ENCODE measurements around the gene LYRM1. TPM values are rescaled to one million over a fixed set of nuclear protein-coding genes. Genes with fewer than 3 reads are reported as not detected.
"Not testable (repeated sequence)": the region's sequence is repeated elsewhere in the genome, so short reads cannot be mapped to it uniquely, and the experiment has no call there.

The LYRM1 gene
- total and polyA plus RNA-seq, 12 donors = 37.4 to 69.4 (median 53.4) TPM

DNA sequence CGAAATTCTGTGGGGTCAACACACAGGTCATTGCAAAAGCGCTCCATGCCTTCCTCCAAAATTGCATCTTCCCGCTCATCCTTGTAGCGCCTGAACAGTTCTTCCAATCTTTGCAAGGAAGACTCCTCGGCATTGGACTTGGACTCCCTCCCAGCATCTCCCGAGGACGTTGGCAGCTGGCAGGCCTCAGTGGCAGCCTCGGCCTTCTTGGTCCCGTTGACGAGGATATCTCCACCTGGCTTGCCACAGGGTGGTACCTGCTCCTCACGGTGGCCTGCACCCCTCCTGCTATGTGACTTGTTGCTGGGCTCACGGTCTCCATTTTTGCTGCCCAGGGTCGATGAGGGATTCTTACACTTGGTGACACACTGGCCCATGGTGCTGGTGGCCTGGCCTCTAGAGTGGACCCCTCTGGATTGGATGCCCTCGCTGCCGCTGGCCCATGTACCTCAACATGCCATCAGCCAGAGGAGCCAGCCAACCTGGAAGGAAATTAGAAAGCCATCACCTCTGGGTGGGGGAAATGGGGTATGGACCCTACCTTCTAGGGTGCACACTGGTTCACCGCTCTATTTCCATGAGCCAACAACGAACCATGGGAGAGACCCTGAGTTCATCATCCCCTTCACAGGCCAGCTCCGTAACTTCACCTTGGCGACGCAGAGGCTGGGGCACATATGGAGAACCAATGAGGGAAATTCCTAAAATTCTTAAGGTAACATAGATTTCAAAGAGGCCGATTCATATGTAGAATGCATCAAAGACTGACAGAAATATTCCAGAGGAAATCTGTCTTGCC is 38.2 kb upstream of the LYRM1 start:
- Histone ChIP-seq H3K9me3 (no peaks in the 10 kb centered on the region), H3K27ac (peak overlapping the region in 5 of 10 donors; percentile 36 to 75 (median 45)), H3K36me3 (peaks cover 0 to 46% (median 0%) of the 10 kb centered on the region in 9 donors), H3K4me1 (peaks cover 20 to 73% (median 62%) of the 10 kb centered on the region in 9 donors), H3K4me3 (no peak overlapping the region), H3K27me3 (no peaks in the 10 kb centered on the region)
- no peak for DNase-seq
- WGBS, 2 donors = 88 to 90% methylated on average over 21 of the region's 21 CpGs
- ATAC-seq = no peak
- no peak for TF ChIP-seq CTCF (IDR thresholded peaks at IDR 0.05)
- intact Hi-C loops (cut with DNase I) = loop anchor here in 1 of 10 donors (5.0 kb wide), 1 partner anchor 40 kb away; the partner anchor contains the start of genes DCUN1D3 and LYRM1

- not testable (repeated sequence) for H3K9me3 ChIP-seq, H3K27me3 ChIP-seq, DNase-seq, H3K27ac ChIP-seq, H3K4me3 ChIP-seq, ATAC-seq
- H3K36me3 ChIP-seq = peaks cover 0 to 33% (median 0%) of the 10 kb centered on the region in 9 donors
- WGBS, 2 donors = 93 to 97% methylated on average over 6 of the region's 6 CpGs
- intact Hi-C loops (cut with DNase I) = loop anchor here in 1 of 10 donors (5.0 kb wide), 1 partner anchor 38 kb away; the partner anchor contains the start of genes DCUN1D3 and LYRM1
- H3K4me1 ChIP-seq = peaks cover 24 to 83% (median 78%) of the 10 kb centered on the region in 9 donors
Observed at GRCh38 chr16:20864376-20864775, 36.2 kb upstream of the LYRM1 start.

DNA sequence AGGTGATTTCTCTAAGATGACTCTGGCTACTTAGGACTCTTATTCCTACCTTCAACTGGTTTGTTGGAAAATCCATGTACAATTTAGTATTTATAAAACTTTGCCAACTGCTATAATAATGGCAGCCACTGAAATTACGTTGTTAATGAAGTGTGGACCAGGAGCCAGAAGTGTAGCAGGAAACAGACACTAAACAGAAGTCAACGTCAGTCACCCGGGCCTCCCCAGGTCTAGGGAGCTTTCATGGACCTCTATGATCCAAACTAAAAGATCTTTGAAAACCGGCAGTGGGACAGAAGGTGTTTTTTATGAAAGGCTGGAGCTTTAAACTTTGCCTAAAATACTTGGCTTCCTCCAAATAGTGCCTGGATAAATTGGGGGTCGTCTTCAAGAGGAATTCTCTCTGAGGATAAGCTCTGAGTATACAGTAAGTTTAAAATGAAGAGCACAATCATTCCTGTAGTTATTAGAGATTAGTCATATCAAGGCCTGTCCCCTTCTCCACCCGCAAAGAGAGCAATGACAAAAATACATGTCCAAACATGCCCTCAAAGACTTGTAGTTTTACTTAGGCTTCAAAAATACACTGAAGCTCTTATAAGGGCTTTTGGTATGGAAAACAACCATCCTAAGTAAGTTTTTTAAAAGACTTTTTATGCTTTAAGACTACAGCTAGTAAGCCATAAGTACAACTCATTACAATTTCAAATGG is 35.0 kb upstream of the LYRM1 start:
- DNase-seq (no peak), ATAC-seq (no peak)
- Histone ChIP-seq H3K9me3 (no peaks in the 10 kb centered on the region), H3K27ac (peak overlapping the region; percentile 11 to 80 (median 58)), H3K36me3 (peaks cover 0 to 21% (median 0%) of the 10 kb centered on the region in 9 donors), H3K4me3 (no peak overlapping the region), H3K27me3 (no peaks in the 10 kb centered on the region), H3K4me1 (peaks cover 23 to 83% (median 78%) of the 10 kb centered on the region in 9 donors)
- TF ChIP-seq CTCF (IDR thresholded peaks at IDR 0.05) = no peak
- 27 to 42% methylated on average over 6 of the region's 6 CpGs for WGBS, 2 donors
- intact Hi-C loops (cut with DNase I) = loop anchor here in 3 of 10 donors (5.0 kb wide), 1 partner anchor 37 kb away; the partner anchor contains the start of genes DCUN1D3 (in 3 of the 3) and LYRM1 (in 3 of the 3)

DNA sequence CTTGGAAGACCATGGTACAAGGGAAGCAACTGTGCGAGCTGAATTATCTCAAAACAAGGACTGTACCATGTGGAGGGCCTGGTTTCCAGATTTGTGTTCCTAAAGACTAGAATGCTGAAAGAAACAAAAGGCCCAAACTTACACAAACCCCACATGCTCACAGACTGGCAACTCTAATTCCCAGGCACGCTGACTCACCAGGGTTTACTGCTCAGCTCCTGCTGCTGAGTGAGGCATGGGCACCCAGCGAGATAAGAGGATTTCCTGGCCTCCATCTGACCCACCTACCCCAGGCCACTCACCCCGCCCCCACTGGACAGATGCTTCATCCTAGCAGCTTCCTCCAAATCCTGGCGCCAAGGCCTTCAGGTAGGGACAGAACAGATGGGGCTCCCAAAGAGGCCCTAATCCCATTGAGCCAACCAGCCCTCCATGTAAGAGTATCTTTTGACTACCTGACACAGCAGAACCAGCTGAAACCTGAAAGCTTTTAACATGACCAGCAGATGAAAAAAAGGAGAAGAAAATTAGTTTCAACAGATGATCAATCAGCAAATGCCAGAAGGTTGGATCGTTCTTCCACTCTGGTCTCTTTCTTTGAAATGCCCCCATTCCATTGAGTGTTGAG is 34.3 kb upstream of the LYRM1 start:
- intact Hi-C loops (cut with DNase I) = loop anchor here in 3 of 10 donors (5.0 kb wide), 1 partner anchor 36 kb away; the partner anchor contains the start of genes DCUN1D3 (in 3 of the 3) and LYRM1 (in 3 of the 3)
- Histone ChIP-seq H3K9me3 (no peaks in the 10 kb centered on the region), H3K27me3 (no peaks in the 10 kb centered on the region), H3K4me3 (no peak overlapping the region), H3K36me3 (peaks cover 0 to 14% (median 0%) of the 10 kb centered on the region in 9 donors), H3K4me1 (peaks cover 25 to 83% (median 78%) of the 10 kb centered on the region in 9 donors), H3K27ac (peak overlapping the region; percentile 11 to 80 (median 58))
- no peak for TF ChIP-seq CTCF (IDR thresholded peaks at IDR 0.05)
- peak; percentile 29 to 34 for DNase-seq
- ATAC-seq = peak in 7 of 8 donors; percentile 12 to 66 (median 50)
- WGBS, 2 donors = 51 to 64% methylated on average over 6 of the region's 6 CpGs

Measured in heart right ventricle (tissue), 16 donors.